MM.1S (cell line): ENCODE results near the gene PHLDB2.

ENCODE experiments used
- EZH2 ChIP-seq: fragments of 300-600 bp; sonication (generic); optimal IDR thresholded peaks from 2 replicates; pipeline ENCODE3; 2017; ENCODE audit warnings: low read depth, mild to moderate bottlenecking, antibody characterized with exemption, low read length, mixed read lengths
- TF ChIP-seq, protein P1 (sequence below): fragments of 300-600 bp; sonication (generic); IDR thresholded peaks from 2 replicates; pipeline ENCODE4 v1.5.1; 2016; ENCODE audit warnings: antibody characterized with exemption, low read length, mixed read lengths

DNA sequence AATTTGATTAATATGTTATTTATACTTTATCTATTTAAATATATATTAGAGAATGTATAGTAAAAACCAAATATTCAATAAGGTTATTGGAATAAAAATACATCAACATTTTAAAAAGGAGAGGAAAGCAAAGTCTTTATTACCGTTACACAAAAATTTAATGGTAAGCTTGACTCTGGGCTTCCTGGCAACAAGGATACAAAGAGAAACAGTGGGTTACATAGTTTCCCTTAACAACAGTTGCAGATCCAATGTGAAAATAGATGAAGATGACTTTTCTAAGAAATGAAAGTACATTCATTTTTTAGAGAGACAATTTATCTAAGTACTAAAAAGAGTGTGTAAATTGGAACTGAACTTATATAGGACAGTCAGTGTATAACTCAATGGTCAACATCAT is 6.0 kb upstream of the PHLDB2 start:
- TF ChIP-seq, protein P1, sequence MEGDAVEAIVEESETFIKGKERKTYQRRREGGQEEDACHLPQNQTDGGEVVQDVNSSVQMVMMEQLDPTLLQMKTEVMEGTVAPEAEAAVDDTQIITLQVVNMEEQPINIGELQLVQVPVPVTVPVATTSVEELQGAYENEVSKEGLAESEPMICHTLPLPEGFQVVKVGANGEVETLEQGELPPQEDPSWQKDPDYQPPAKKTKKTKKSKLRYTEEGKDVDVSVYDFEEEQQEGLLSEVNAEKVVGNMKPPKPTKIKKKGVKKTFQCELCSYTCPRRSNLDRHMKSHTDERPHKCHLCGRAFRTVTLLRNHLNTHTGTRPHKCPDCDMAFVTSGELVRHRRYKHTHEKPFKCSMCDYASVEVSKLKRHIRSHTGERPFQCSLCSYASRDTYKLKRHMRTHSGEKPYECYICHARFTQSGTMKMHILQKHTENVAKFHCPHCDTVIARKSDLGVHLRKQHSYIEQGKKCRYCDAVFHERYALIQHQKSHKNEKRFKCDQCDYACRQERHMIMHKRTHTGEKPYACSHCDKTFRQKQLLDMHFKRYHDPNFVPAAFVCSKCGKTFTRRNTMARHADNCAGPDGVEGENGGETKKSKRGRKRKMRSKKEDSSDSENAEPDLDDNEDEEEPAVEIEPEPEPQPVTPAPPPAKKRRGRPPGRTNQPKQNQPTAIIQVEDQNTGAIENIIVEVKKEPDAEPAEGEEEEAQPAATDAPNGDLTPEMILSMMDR, result no peak
- no peak for TF ChIP-seq EZH2
